ENCODE data around the gene POLRMT.

POLRMT gene

DNA sequence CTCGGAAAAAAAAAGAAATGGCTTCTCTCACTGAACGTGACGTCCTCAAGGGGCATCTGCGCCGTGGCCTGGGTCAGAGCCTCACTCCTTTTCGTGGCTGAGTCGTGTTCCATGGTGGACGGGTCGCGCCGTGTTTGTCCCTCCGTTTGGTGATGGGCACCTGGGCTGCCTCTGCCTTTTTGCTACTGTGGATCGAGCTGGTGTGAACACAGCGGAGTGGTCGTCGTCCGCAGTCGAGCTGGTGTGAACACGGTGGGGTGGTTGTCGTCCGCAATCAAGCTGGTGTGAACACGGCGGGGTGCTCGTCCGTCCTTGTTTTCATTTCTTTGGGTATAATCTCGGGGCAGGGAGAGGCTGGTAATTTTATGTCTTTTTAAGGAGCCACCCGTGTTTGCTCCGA lies 32.0 kb downstream of the POLRMT start:
- Histone ChIP-seq H3K4me2 (ENCODE audit: low read length) (no peak overlapping the region), H3K36me3 (ENCODE audit: insufficient read depth, low read length) (no peaks in the 10 kb centered on the region), H3K4me3 (ENCODE audit: low read length) (no peak overlapping the region), H3K27me3 (ENCODE audit: control insufficient read depth, insufficient read depth, low read length) (peaks cover 8% of the 10 kb centered on the region), H3K9me3 (replicated peaks; ENCODE audit: low read length) (no peaks in the 10 kb centered on the region), H3K4me1 (ENCODE audit: control insufficient read depth, insufficient read depth, low read length) (no peaks in the 10 kb centered on the region), H3K9ac (ENCODE audit: low read depth, low read length) (no peak overlapping the region)

DNA sequence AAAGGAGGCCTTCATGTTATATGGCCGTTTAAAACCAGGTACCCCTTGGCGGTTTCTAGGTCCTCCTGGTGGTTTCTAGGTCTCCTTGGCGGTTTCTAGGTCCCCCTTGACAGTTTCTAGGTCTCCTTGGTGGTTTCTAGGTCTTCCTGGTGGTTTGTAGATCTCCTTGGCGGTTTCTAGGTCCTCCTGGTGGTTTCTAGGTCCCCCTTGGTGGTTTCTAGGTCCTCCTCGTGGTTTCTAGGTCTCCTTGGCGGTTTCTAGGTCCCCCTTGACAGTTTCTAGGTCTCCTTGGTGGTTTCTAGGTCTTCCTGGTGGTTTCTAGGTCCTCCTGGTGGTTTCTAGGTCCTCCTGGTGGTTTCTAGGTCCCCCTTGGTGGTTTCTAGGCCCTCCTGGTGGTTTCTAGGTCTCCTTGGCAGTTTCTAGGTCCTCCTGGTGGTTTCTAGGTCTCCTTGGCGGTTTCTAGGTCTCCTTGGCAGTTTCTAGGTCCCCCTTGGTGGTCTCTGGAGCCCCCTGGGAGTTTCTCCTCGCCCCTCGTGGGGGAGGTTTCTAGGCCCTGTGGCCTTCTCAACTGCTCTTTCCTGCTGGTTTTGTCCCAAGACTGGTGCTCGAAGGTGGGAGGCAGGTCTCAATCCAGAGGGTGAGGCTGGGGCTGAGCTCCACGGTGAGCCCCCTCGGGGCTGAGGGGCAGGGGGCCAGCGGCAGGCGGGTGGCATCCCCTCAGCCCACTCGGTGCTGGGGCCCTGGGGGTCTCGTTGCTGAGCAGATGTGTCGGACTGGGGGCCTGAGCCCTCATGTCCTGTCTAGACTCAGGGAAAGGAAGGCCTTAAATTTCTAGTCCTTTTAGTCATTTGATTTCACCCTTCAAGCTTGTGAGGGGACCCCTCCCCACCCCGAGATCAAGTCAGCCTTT lies 35.7 kb downstream of the POLRMT start:
- no peaks in the 10 kb centered on the region for H3K4me1 ChIP-seq (ENCODE audit: control insufficient read depth, insufficient read depth, low read length)
- H3K4me2 ChIP-seq (ENCODE audit: low read length): no peak overlapping the region
- H3K27me3 ChIP-seq (ENCODE audit: control insufficient read depth, insufficient read depth, low read length): peaks cover 37% of the 10 kb centered on the region
- H3K9ac ChIP-seq (ENCODE audit: low read depth, low read length): no peak overlapping the region
- H3K9me3 ChIP-seq (replicated peaks; ENCODE audit: low read length): no peaks in the 10 kb centered on the region
- no peaks in the 10 kb centered on the region for H3K36me3 ChIP-seq (ENCODE audit: insufficient read depth, low read length)
- no peak overlapping the region for H3K4me3 ChIP-seq (ENCODE audit: low read length)

GRCh38 chr19:596263-596655 lies 37.1 kb downstream of the POLRMT start:
- Histone ChIP-seq H3K9me3 (replicated peaks; ENCODE audit: low read length) (no peaks in the 10 kb centered on the region), H3K4me2 (ENCODE audit: low read length) (no peak overlapping the region), H3K4me1 (ENCODE audit: control insufficient read depth, insufficient read depth, low read length) (no peaks in the 10 kb centered on the region), H3K36me3 (ENCODE audit: insufficient read depth, low read length) (no peaks in the 10 kb centered on the region), H3K9ac (ENCODE audit: low read depth, low read length) (no peak overlapping the region), H3K4me3 (ENCODE audit: low read length) (no peak overlapping the region), H3K27me3 (ENCODE audit: control insufficient read depth, insufficient read depth, low read length) (peaks cover 48% of the 10 kb centered on the region)

GRCh38 chr19:595326-596262 lies 37.7 kb downstream of the POLRMT start:
- Histone ChIP-seq H3K9ac (ENCODE audit: low read depth, low read length) (no peak overlapping the region), H3K4me2 (ENCODE audit: low read length) (no peak overlapping the region), H3K4me3 (ENCODE audit: low read length) (no peak overlapping the region), H3K27me3 (ENCODE audit: control insufficient read depth, insufficient read depth, low read length) (peaks cover 51% of the 10 kb centered on the region), H3K9me3 (replicated peaks; ENCODE audit: low read length) (no peaks in the 10 kb centered on the region), H3K36me3 (ENCODE audit: insufficient read depth, low read length) (no peaks in the 10 kb centered on the region), H3K4me1 (ENCODE audit: control insufficient read depth, insufficient read depth, low read length) (peaks cover 2% of the 10 kb centered on the region)

DNA sequence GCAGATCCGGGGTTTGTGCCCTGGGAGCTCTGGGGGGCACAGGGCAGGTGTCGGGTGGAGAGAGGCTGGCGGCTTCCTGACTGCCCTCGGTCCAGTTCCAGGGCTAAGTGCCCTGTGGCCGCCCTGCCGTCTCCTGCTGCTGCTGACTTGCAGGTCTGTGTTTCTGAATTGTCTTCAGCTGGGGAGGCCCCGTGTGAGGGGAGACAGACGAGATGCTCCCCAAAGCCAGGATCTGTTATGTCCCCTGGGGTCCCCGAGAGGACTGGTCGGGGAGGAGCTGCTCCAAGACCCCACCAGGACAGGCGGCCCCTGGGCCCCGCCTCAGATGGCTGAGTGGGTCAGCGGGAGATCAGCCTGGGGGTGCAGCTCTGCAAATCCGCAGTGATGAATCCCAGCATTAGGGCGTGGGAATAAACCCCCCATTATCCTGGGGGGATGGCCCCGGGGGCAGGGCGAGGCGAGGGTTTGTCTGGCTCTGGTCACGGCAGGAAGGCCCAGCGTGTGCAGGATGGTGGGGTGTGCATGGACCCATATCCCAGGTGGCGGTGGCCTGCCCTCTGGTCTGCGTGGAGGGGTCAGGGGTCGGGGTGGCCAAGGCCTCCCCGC lies 39.0 kb downstream of the POLRMT start:
- peaks cover 8% of the 10 kb centered on the region for H3K4me1 ChIP-seq (ENCODE audit: control insufficient read depth, insufficient read depth, low read length)
- no peaks in the 10 kb centered on the region for H3K36me3 ChIP-seq (ENCODE audit: insufficient read depth, low read length)
- H3K4me2 ChIP-seq (ENCODE audit: low read length): no peak overlapping the region
- H3K9me3 ChIP-seq (replicated peaks; ENCODE audit: low read length): no peaks in the 10 kb centered on the region
- H3K27me3 ChIP-seq (ENCODE audit: control insufficient read depth, insufficient read depth, low read length): peaks cover 51% of the 10 kb centered on the region
- no peak overlapping the region for H3K4me3 ChIP-seq (ENCODE audit: low read length)
- H3K9ac ChIP-seq (ENCODE audit: low read depth, low read length): no peak overlapping the region

GRCh38 chr19:593505-593904 lies 39.8 kb downstream of the POLRMT start:
- Histone ChIP-seq H3K4me3 (ENCODE audit: low read length) (no peak overlapping the region), H3K4me1 (ENCODE audit: control insufficient read depth, insufficient read depth, low read length) (peaks cover 13% of the 10 kb centered on the region), H3K27me3 (ENCODE audit: control insufficient read depth, insufficient read depth, low read length) (peaks cover 55% of the 10 kb centered on the region), H3K9ac (ENCODE audit: low read depth, low read length) (no peak overlapping the region), H3K36me3 (ENCODE audit: insufficient read depth, low read length) (no peaks in the 10 kb centered on the region), H3K4me2 (ENCODE audit: low read length) (no peak overlapping the region), H3K9me3 (replicated peaks; ENCODE audit: low read length) (no peaks in the 10 kb centered on the region)

DNA sequence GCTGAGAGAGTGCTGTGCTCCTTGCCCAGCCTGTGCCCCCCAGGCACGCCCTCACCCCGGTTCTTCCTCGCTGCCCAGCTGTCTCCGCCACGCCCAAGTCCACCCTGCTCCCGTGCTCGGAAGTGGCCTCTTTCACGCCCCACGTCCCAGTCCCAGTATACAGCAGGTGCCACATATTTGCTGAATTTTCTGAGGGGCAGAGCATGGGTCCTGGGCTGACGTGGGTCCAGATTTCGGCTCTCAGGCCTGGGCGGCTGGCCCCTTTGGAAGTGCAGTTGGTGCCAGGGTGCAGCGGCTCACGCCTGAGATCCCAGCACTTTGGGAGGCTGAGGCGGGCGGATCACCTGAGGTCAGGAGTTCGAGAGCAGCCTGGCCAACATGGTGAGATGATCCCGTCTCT lies 40.3 kb downstream of the POLRMT start:
- no peaks in the 10 kb centered on the region for H3K9me3 ChIP-seq (replicated peaks; ENCODE audit: low read length)
- no peak overlapping the region for H3K4me2 ChIP-seq (ENCODE audit: low read length)
- H3K9ac ChIP-seq (ENCODE audit: low read depth, low read length): no peak overlapping the region
- peaks cover 58% of the 10 kb centered on the region for H3K27me3 ChIP-seq (ENCODE audit: control insufficient read depth, insufficient read depth, low read length)
- peaks cover 17% of the 10 kb centered on the region for H3K4me1 ChIP-seq (ENCODE audit: control insufficient read depth, insufficient read depth, low read length)
- no peak overlapping the region for H3K4me3 ChIP-seq (ENCODE audit: low read length)
- no peaks in the 10 kb centered on the region for H3K36me3 ChIP-seq (ENCODE audit: insufficient read depth, low read length)

GRCh38 chr19:592101-592500 lies 41.2 kb downstream of the POLRMT start:
- peaks cover 58% of the 10 kb centered on the region for H3K27me3 ChIP-seq (ENCODE audit: control insufficient read depth, insufficient read depth, low read length)
- H3K9me3 ChIP-seq (replicated peaks; ENCODE audit: low read length): no peaks in the 10 kb centered on the region
- peaks cover 22% of the 10 kb centered on the region for H3K4me1 ChIP-seq (ENCODE audit: control insufficient read depth, insufficient read depth, low read length)
- H3K9ac ChIP-seq (ENCODE audit: low read depth, low read length): no peak overlapping the region
- H3K36me3 ChIP-seq (ENCODE audit: insufficient read depth, low read length): no peaks in the 10 kb centered on the region
- H3K4me3 ChIP-seq (ENCODE audit: low read length): no peak overlapping the region
- H3K4me2 ChIP-seq (ENCODE audit: low read length): no peak overlapping the region

DNA sequence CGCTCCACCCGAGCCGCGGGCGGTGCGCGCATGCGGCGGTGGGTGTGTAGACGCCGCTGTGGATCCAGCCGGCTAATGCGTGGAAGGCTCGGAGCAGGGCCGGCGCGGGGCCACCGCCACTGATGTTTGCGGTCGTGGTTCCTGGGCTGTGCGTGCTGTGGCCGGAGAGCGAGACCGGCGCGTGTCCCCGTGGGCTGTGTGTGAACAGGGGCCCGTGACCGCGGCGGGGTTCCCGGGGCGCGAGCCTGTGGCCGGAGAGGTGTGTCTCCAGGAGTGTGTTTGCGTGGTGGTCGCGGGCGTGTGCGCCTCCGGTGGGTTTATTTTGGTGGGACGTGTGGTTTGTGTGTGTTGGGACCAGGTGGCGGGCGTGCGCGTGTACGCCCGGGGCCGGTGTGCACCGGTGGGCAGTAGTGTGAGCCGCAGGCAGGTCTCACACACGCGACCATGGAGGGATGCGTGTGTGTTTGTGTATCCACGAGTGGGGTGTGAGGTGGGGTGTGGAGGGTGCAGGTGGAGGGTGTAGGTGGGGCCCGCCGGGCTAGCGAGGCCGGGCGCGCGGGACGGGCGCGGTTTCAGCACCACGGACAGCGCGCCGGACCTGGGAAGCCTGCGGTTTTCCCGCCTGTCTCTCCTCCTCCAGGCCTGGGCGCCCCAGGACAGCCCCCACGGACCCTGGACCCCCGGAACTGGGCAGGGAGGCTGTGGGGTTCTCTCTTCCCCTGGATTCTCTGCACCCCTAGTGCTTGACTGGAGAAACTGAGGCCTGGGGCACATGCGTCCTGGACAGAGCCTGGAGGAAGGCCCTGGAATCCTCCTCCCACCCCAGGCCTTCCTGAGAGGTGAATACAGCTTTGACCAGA lies 42.0 kb downstream of the POLRMT start:
- Histone ChIP-seq H3K27me3 (ENCODE audit: control insufficient read depth, insufficient read depth, low read length) (peaks cover 56% of the 10 kb centered on the region), H3K36me3 (ENCODE audit: insufficient read depth, low read length) (no peaks in the 10 kb centered on the region), H3K4me3 (ENCODE audit: low read length) (no peak overlapping the region), H3K4me2 (ENCODE audit: low read length) (peak overlapping the region; percentile 69), H3K9me3 (replicated peaks; ENCODE audit: low read length) (no peaks in the 10 kb centered on the region), H3K9ac (ENCODE audit: low read depth, low read length) (no peak overlapping the region), H3K4me1 (ENCODE audit: control insufficient read depth, insufficient read depth, low read length) (peaks cover 26% of the 10 kb centered on the region)

- Histone ChIP-seq H3K36me3 (ENCODE audit: insufficient read depth, low read length) (no peaks in the 10 kb centered on the region), H3K4me2 (ENCODE audit: low read length) (peak overlapping the region; percentile 69), H3K4me1 (ENCODE audit: control insufficient read depth, insufficient read depth, low read length) (peaks cover 26% of the 10 kb centered on the region), H3K4me3 (ENCODE audit: low read length) (no peak overlapping the region), H3K9me3 (replicated peaks; ENCODE audit: low read length) (no peaks in the 10 kb centered on the region), H3K9ac (ENCODE audit: low read depth, low read length) (no peak overlapping the region), H3K27me3 (ENCODE audit: control insufficient read depth, insufficient read depth, low read length) (peaks cover 50% of the 10 kb centered on the region)
Observed at GRCh38 chr19:590750-591098, 42.6 kb downstream of the POLRMT start.

- Histone ChIP-seq H3K4me1 (ENCODE audit: control insufficient read depth, insufficient read depth, low read length) (peaks cover 26% of the 10 kb centered on the region), H3K36me3 (ENCODE audit: insufficient read depth, low read length) (no peaks in the 10 kb centered on the region), H3K9ac (ENCODE audit: low read depth, low read length) (no peak overlapping the region), H3K9me3 (replicated peaks; ENCODE audit: low read length) (no peaks in the 10 kb centered on the region), H3K27me3 (ENCODE audit: control insufficient read depth, insufficient read depth, low read length) (peaks cover 46% of the 10 kb centered on the region), H3K4me3 (ENCODE audit: low read length) (peak overlapping the region; percentile 55), H3K4me2 (ENCODE audit: low read length) (peak overlapping the region; percentile 69)
Observed at GRCh38 chr19:590396-590745, 43.0 kb downstream of the POLRMT start.

All from skeletal muscle satellite cell (primary cell).